Activated naive CD4-positive, alpha-beta T cell treated with anti-CD3 and anti-CD28 coated beads, Interleukin-2, amount 50 U/mL, for 72 hours (primary cell): ENCODE measurements around the gene RASGRP2. TPM values are rescaled to one million over a fixed set of nuclear protein-coding genes. Genes with fewer than 3 reads are reported as not detected.
A peak's percentile ranks its signal among the peaks of the same experiment; 100 is the strongest.

ENCODE experiments used
- ATAC-seq, 2 donors: fragments of 150-1000 bp; cut with Tn5 transposase; 2 replicates each; pipeline ENCODE4 v1.10.0; 2021; ENCODE audit warnings: mild to moderate bottlenecking in 2 of 2, moderate library complexity in 2 of 2
- DNase-seq, 2 donors: peaks; one replicate each; pipeline ENCODE4 v3.0.0; 2021 to 2022; ENCODE audit warnings: low spot score in 2 of 2
- H3K27ac Mint-ChIP-seq, 2 donors: one replicate each; pipeline ENCODE4 v1.8.0; 2022; ENCODE audit warnings: mild to moderate bottlenecking in 2 of 2, mixed read lengths in 2 of 2
- H3K36me3 Mint-ChIP-seq, 2 donors: one replicate each; pipeline ENCODE4 v1.8.0; 2022; ENCODE audit warnings: mixed read lengths in 2 of 2
- H3K9me3 Mint-ChIP-seq, 2 donors: one replicate each; pipeline ENCODE4 v1.8.0; 2022; ENCODE audit warnings: mixed read lengths in 2 of 2
- total RNA-seq, 2 donors: library from RNA; stranded (reverse); gene quantifications; one replicate each; pipeline ENCODE4 v1.2.3, GENCODE V29; 2022

RASGRP2 gene
- total RNA-seq, 2 donors from 2014 or later: 12.5 to 12.6 TPM

GRCh38 chr11:64685536-64685935 is 58.4 kb downstream of the RASGRP2 start:
- DNase-seq (no peak), ATAC-seq (no peak)
- Mint-ChIP-seq H3K27ac (peak overlapping the region in 1 of 2 donors; percentile 49), H3K9me3 (no peaks in the 10 kb centered on the region), H3K36me3 (no peaks in the 10 kb centered on the region)

- Mint-ChIP-seq H3K36me3 (no peaks in the 10 kb centered on the region), H3K27ac (peak overlapping the region in 1 of 2 donors; percentile 49), H3K9me3 (no peaks in the 10 kb centered on the region)
- ATAC-seq (no peak), DNase-seq (no peak)
Observed at GRCh38 chr11:64684357-64684756, 59.6 kb downstream of the RASGRP2 start.

- H3K27ac Mint-ChIP-seq: no peak overlapping the region
- no peaks in the 10 kb centered on the region for H3K9me3 Mint-ChIP-seq
- no peak for DNase-seq
- H3K36me3 Mint-ChIP-seq: no peaks in the 10 kb centered on the region
- ATAC-seq: no peak
Observed at GRCh38 chr11:64681171-64681570, 62.8 kb downstream of the RASGRP2 start.

- no peaks in the 10 kb centered on the region for H3K36me3 Mint-ChIP-seq
- ATAC-seq (no peak), DNase-seq (no peak)
- no peaks in the 10 kb centered on the region for H3K9me3 Mint-ChIP-seq
- no peak overlapping the region for H3K27ac Mint-ChIP-seq
Observed at GRCh38 chr11:64679846-64680245, 64.1 kb downstream of the RASGRP2 start.

GRCh38 chr11:64677441-64678023 is 66.4 kb downstream of the RASGRP2 start:
- H3K9me3 Mint-ChIP-seq: no peaks in the 10 kb centered on the region
- H3K36me3 Mint-ChIP-seq: no peaks in the 10 kb centered on the region
- H3K27ac Mint-ChIP-seq: no peak overlapping the region
- DNase-seq: no peak
- ATAC-seq: no peak

Other genes with a start within 250 kb of the RASGRP2 start
- gene SLC22A11, start 188.2 kb downstream of the RASGRP2 start, total RNA-seq: not detected
- gene SLC22A12, start 152.9 kb downstream of the RASGRP2 start, total RNA-seq: not detected
- 1 to 10 TPM in 1 of 2 donors, under 1 TPM in 1; 0.84 to 1.3 TPM for gene NRXN2, start 20.9 kb downstream of the RASGRP2 start, total RNA-seq
- gene PYGM, start 15.8 kb upstream of the RASGRP2 start, total RNA-seq: 1 to 10 TPM in 1 of 2 donors, under 1 TPM in 1; 0.87 to 2.3 TPM
- gene SF1, start 34.4 kb upstream of the RASGRP2 start, total RNA-seq: 100 to 1,000 TPM; 323 to 406 TPM
- 10 to 100 TPM; 67.7 to 83.2 TPM for gene MAP4K2, start 59.1 kb upstream of the RASGRP2 start, total RNA-seq
- 10 to 100 TPM in 1 of 2 donors, 1 to 10 TPM in 1; 9.7 to 35.1 TPM for gene MEN1, start 66.4 kb upstream of the RASGRP2 start, total RNA-seq
- gene CDC42BPG, start 100.5 kb upstream of the RASGRP2 start, total RNA-seq: under 1 TPM; 0.61 to 0.76 TPM
- gene EHD1, start 134.5 kb upstream of the RASGRP2 start, total RNA-seq: 100 to 1,000 TPM in 1 of 2 donors, 10 to 100 TPM in 1; 93.1 to 123 TPM
- 10 to 100 TPM; 21.2 to 26.8 TPM for gene ATG2A, start 173.1 kb upstream of the RASGRP2 start, total RNA-seq
- 10 to 100 TPM in 1 of 2 donors, 1 to 10 TPM in 1; 2.8 to 29.9 TPM for gene PPP2R5B, start 180.5 kb upstream of the RASGRP2 start, total RNA-seq
- gene GPHA2, start 191.8 kb upstream of the RASGRP2 start, total RNA-seq: not detected
- gene MAJIN, start 228.0 kb upstream of the RASGRP2 start, total RNA-seq: under 1 TPM in 1 of 2 donors, not detected in 1; 0.45 TPM